KMS-11 (cell line): ENCODE data around the gene PIGB.
"Not testable (repeated sequence)": the region's sequence is repeated elsewhere in the genome, so short reads cannot be mapped to it uniquely, and the experiment has no call there.

Source experiments
- H2AFZ ChIP-seq: fragments of 200-600 bp; sonication (generic); 2 replicates; pipeline ENCODE4 v1.6.1; 2016; ENCODE audit warnings: antibody characterized with exemption, mixed run types, low read depth
- H3K27ac ChIP-seq: fragments of 200-600 bp; sonication (generic); 2 replicates; pipeline ENCODE4 v1.6.1; 2016; ENCODE audit warnings: mild to moderate bottlenecking, mixed run types
- H3K27me3 ChIP-seq: fragments of 200-600 bp; sonication (generic); 2 replicates; pipeline ENCODE4 v1.6.1; 2017; ENCODE audit warnings: mild to moderate bottlenecking, low read depth, mixed run types, moderate library complexity; ENCODE audit not compliant: insufficient read depth
- H3K36me3 ChIP-seq: fragments of 200-600 bp; sonication (generic); 2 replicates; pipeline ENCODE4 v1.6.1; 2017; ENCODE audit warnings: mild to moderate bottlenecking, mixed run types; ENCODE audit not compliant: insufficient read depth
- H3K4me1 ChIP-seq: fragments of 200-600 bp; sonication (generic); 2 replicates; pipeline ENCODE4 v1.6.1; 2016; ENCODE audit warnings: mild to moderate bottlenecking, low read depth, mixed run types; ENCODE audit not compliant: poor library complexity, severe bottlenecking
- H3K4me2 ChIP-seq: fragments of 200-600 bp; sonication (generic); 2 replicates; pipeline ENCODE4 v1.7.0; 2016; ENCODE audit warnings: mild to moderate bottlenecking, mixed run types
- H3K4me3 ChIP-seq: fragments of 200-600 bp; sonication (generic); IDR thresholded peaks from 2 replicates; pipeline ENCODE4 v1.6.1; 2017; ENCODE audit warnings: low read depth, low read length, mixed read lengths; ENCODE audit not compliant: insufficient read depth
- H3K79me2 ChIP-seq: fragments of 200-600 bp; sonication (generic); 2 replicates; pipeline ENCODE4 v1.6.1; 2016; ENCODE audit warnings: low read depth, mixed run types; ENCODE audit not compliant: insufficient read depth
- H3K9ac ChIP-seq: fragments of 200-600 bp; sonication (generic); 2 replicates; pipeline ENCODE4 v1.6.1; 2016; ENCODE audit warnings: mild to moderate bottlenecking, mixed run types
- H4K20me1 ChIP-seq: fragments of 200-600 bp; sonication (generic); 2 replicates; pipeline ENCODE4 v1.6.1; 2016; ENCODE audit warnings: mild to moderate bottlenecking, mixed run types; ENCODE audit not compliant: insufficient read depth
- CTCF ChIP-seq: fragments of 200-600 bp; sonication (generic); conservative IDR thresholded peaks from 2 replicates; pipeline ENCODE4 v1.6.1; 2017; ENCODE audit warnings: low read depth, mild to moderate bottlenecking, antibody characterized with exemption, low read length, moderate library complexity, mixed read lengths

PIGB gene

GRCh38 chr15:55387027-55387426, 68.0 kb downstream of the PIGB start:
- Histone ChIP-seq H3K4me2 (no peak overlapping the region), H3K4me3 (no peak overlapping the region), H3K79me2 (peaks cover 10% of the 10 kb centered on the region; the same call in 1 of the 2 replicates), H4K20me1 (no peaks in the 10 kb centered on the region), H3K36me3 (no peaks in the 10 kb centered on the region; the same call in 1 of the 2 replicates), H3K9ac (no peak overlapping the region), H3K4me1 (peaks cover 28% of the 10 kb centered on the region), H2AFZ (no peak overlapping the region), H3K27me3 (no peaks in the 10 kb centered on the region), H3K27ac (no peak overlapping the region)
- TF ChIP-seq CTCF: no peak

DNA sequence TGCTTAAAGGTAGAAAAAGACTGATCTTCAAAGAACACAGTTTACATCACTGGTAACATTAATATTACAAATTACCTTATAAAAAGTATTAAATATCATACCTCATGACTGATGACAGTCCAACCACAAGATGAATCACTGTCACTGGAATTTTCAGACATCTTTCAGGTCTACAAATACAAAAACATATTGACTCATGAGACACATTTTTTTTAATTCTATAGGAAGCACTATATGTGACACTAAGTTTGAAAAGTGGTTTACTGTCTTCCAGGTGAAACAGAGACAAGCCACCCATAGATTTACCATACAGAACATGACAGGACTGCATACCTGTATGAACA, 70.2 kb downstream of the PIGB start:
- no peaks in the 10 kb centered on the region; the same call in 1 of the 2 replicates for H3K36me3 ChIP-seq
- H3K4me3 ChIP-seq: no peak overlapping the region
- H3K4me2 ChIP-seq: no peak overlapping the region
- no peak overlapping the region for H3K9ac ChIP-seq
- peaks cover 28% of the 10 kb centered on the region for H3K4me1 ChIP-seq
- no peak overlapping the region for H3K27ac ChIP-seq
- no peaks in the 10 kb centered on the region for H4K20me1 ChIP-seq
- no peak overlapping the region for H2AFZ ChIP-seq
- TF ChIP-seq CTCF: no peak
- H3K79me2 ChIP-seq: peaks cover 16% of the 10 kb centered on the region; the same call in 1 of the 2 replicates
- H3K27me3 ChIP-seq: no peaks in the 10 kb centered on the region

- Histone ChIP-seq H3K9ac (no peak overlapping the region), H3K27me3 (no peaks in the 10 kb centered on the region), H3K36me3 (no peaks in the 10 kb centered on the region), H4K20me1 (no peaks in the 10 kb centered on the region), H3K27ac (no peak overlapping the region), H3K4me2 (no peak overlapping the region), H3K79me2 (peaks cover 38% of the 10 kb centered on the region; the same call in 1 of the 2 replicates), H2AFZ (no peak overlapping the region), H3K4me3 (no peak overlapping the region), H3K4me1 (peaks cover 11% of the 10 kb centered on the region)
- TF ChIP-seq CTCF: no peak
Observed at GRCh38 chr15:55394694-55395093, 75.7 kb downstream of the PIGB start.

GRCh38 chr15:55398243-55398642, 79.2 kb downstream of the PIGB start:
- no peak for TF ChIP-seq CTCF
- Histone ChIP-seq H3K9ac (no peak overlapping the region), H3K4me1 (peaks cover 29% of the 10 kb centered on the region)

DNA sequence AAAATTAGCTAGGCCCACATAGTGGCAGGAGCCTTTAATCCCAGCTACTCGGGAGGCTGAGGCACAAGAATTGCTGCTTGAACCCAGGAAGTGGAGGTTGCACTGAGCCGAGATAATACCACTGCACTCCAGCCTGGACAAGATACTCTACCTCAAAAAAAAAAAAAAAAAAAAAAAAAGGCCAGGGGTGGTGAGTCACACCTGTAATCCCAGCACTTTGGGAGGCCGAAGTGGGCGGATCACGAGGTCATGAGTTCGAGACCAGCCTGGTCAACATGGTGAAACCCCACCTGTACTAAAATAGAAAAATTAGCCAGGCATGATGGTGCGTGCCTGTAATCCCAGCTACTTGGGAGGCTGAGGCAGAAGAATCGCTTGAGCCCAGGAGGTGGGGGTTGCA, 81.0 kb downstream of the PIGB start:
- H3K9ac ChIP-seq, H3K27me3 ChIP-seq, H3K4me3 ChIP-seq, H2AFZ ChIP-seq, H4K20me1 ChIP-seq, H3K4me2 ChIP-seq, H3K27ac ChIP-seq, H3K36me3 ChIP-seq: not testable (repeated sequence)
- H3K79me2 ChIP-seq: peaks cover 74% of the 10 kb centered on the region
- H3K4me1 ChIP-seq: peaks cover 47% of the 10 kb centered on the region

More at GRCh38 chr15:55398243-55398642, 79.2 kb downstream of the PIGB start:
- H3K27me3 ChIP-seq: no peaks in the 10 kb centered on the region
- no peak overlapping the region for H2AFZ ChIP-seq
- H3K4me3 ChIP-seq: no peak overlapping the region
- no peaks in the 10 kb centered on the region for H3K36me3 ChIP-seq
- H3K27ac ChIP-seq: no peak overlapping the region
- peaks cover 57% of the 10 kb centered on the region for H3K79me2 ChIP-seq
- H4K20me1 ChIP-seq: no peaks in the 10 kb centered on the region
- no peak overlapping the region for H3K4me2 ChIP-seq
